K562 (cell line): ENCODE measurements around the gene PLXDC1. TPM values are rescaled to one million over a fixed set of nuclear protein-coding genes. Genes with fewer than 3 reads are reported as not detected.

Source experiments
- C11orf30 ChIP-seq: fragments of 450-650 bp; IDR thresholded peaks from 2 replicates; pipeline ENCODE4 v1.6.1; 2016; ENCODE audit warnings: low read depth, mild to moderate bottlenecking
- CREM ChIP-seq: IDR thresholded peaks from 2 replicates; pipeline ENCODE4 v1.6.1; 2014; ENCODE audit warnings: antibody characterized with exemption, low read depth
- ETS2 ChIP-seq: IDR thresholded peaks from 2 replicates; pipeline ENCODE4 v1.6.1; 2016; ENCODE audit warnings: borderline replicate concordance, missing genetic modification characterization, mild to moderate bottlenecking, moderate library complexity, missing compliant biosample characterization; ENCODE audit not compliant: poor library complexity, severe bottlenecking
- EZH2 ChIP-seq: IDR thresholded peaks from 2 replicates; pipeline ENCODE4 v1.6.1; 2012; ENCODE audit warnings: low read depth, mild to moderate bottlenecking, inconsistent platforms, low read length, borderline replicate concordance
- FOXA1 ChIP-seq: fragments of 450-650 bp; IDR thresholded peaks from 2 replicates; pipeline ENCODE4 v1.6.1; 2016; ENCODE audit warnings: mild to moderate bottlenecking, borderline replicate concordance
- JUND ChIP-seq, 2 experiments: IDR thresholded peaks; 2 replicates in 1 of 2; 3 replicates in 1 of 2; pipeline ENCODE4 v1.6.1; 2011; ENCODE audit warnings: borderline replicate concordance in 2 of 2, low read depth in 2 of 2, low read length in 2 of 2, improper control_type of control experiment in 1 of 2, missing biosample characterization in 1 of 2, missing genetic modification characterization in 1 of 2, missing genetic modification reagents in 1 of 2
- KAT2B ChIP-seq: IDR thresholded peaks from one replicate; pipeline ENCODE4 v1.6.1; 2012; ENCODE audit warnings: low read depth, mild to moderate bottlenecking, control low read depth, inconsistent platforms, low read length, moderate library complexity
- KAT7 ChIP-seq: sonication (generic); formaldehyde crosslinking; IDR thresholded peaks from 2 replicates; pipeline ENCODE4 v1.8.0; 2022; ENCODE audit warnings: missing genetic modification reagents, mild to moderate bottlenecking, borderline replicate concordance
- L3MBTL2 ChIP-seq: fragments of 450-650 bp; IDR thresholded peaks from 2 replicates; pipeline ENCODE4 v1.6.1; 2016; ENCODE audit warnings: mild to moderate bottlenecking, moderate library complexity
- LEF1 ChIP-seq: fragments of 450-650 bp; IDR thresholded peaks from 2 replicates; pipeline ENCODE4 v1.6.1; 2016; ENCODE audit warnings: mild to moderate bottlenecking
- MBD2 ChIP-seq: sonication (generic); IDR thresholded peaks from 2 replicates; pipeline ENCODE4 v1.6.1; 2016; ENCODE audit warnings: low read depth, borderline replicate concordance
- MEIS2 ChIP-seq: fragments of 450-650 bp; IDR thresholded peaks from 2 replicates; pipeline ENCODE4 v1.6.1; 2014; ENCODE audit warnings: mild to moderate bottlenecking; ENCODE audit not compliant: partially characterized antibody
- NR3C1 ChIP-seq: sonication (generic); formaldehyde crosslinking; IDR thresholded peaks from 2 replicates; pipeline ENCODE4 v1.8.1; 2022; ENCODE audit warnings: missing genetic modification reagents
- PHF21A ChIP-seq: fragments of 450-650 bp; IDR thresholded peaks from 2 replicates; pipeline ENCODE4 v1.6.1; 2017; ENCODE audit warnings: low read depth, borderline replicate concordance
- POLR3A ChIP-seq: IDR thresholded peaks from 2 replicates; pipeline ENCODE4 v1.6.1; 2011; ENCODE audit warnings: borderline replicate concordance, mild to moderate bottlenecking, moderate library complexity; ENCODE audit not compliant: insufficient read length, insufficient read depth; ENCODE audit errors: extremely low read depth
- RUNX1 ChIP-seq: sonication (generic); IDR thresholded peaks from 2 replicates; pipeline ENCODE4 v1.6.1; 2016; ENCODE audit warnings: antibody characterized with exemption, low read depth
- SMAD3 ChIP-seq: fragments of 450-650 bp; formaldehyde crosslinking; conservative IDR thresholded peaks from 2 replicates; pipeline ENCODE4 v1.4.0; 2020; ENCODE audit warnings: mild to moderate bottlenecking
- SPI1 ChIP-seq: IDR thresholded peaks from 2 replicates; pipeline ENCODE4 v1.6.1; 2011; ENCODE audit warnings: low read depth, low read length, control low read depth, borderline replicate concordance
- TARDBP ChIP-seq: fragments of 450-650 bp; IDR thresholded peaks from 2 replicates; pipeline ENCODE4 v1.6.1; 2016
- TSC22D4 ChIP-seq: fragments of 450-650 bp; IDR thresholded peaks from 2 replicates; pipeline ENCODE4 v1.6.1; 2016; ENCODE audit warnings: missing genetic modification characterization, missing biosample characterization, control low read depth
- YY1 ChIP-seq, 3 experiments: IDR thresholded peaks; 2 replicates each; pipeline ENCODE4 v1.6.1; 2011; ENCODE audit warnings: low read length in 2 of 3, mild to moderate bottlenecking in 2 of 3, moderate library complexity in 2 of 3, borderline replicate concordance in 1 of 3, control low read depth in 1 of 3, low read depth in 1 of 3; ENCODE audit not compliant: insufficient read depth in 3 of 3, insufficient replicate concordance in 2 of 3, control insufficient read depth in 1 of 3, insufficient read length in 1 of 3; ENCODE audit errors: extremely low read depth in 1 of 3
- ZFX ChIP-seq: sonication (generic); formaldehyde crosslinking; IDR thresholded peaks from 2 replicates; pipeline ENCODE4 v1.8.0; 2022; ENCODE audit warnings: mild to moderate bottlenecking, missing genetic modification reagents, moderate library complexity
- ZNF282 ChIP-seq: sonication (generic); formaldehyde crosslinking; IDR thresholded peaks from 2 replicates; pipeline ENCODE4 v1.8.1; 2023; ENCODE audit warnings: missing genetic modification reagents
- polyA plus RNA-seq, 8 experiments: library from polyadenylated mRNA; depleted of rRNA in 4 of 8; stranded (reverse) in 5 of 8; unstranded in 3 of 8; fragments of >200 nt; fragmentation: Nextera tagmentation in 2 of 8; fragmentation: Illumina TruSeq in 1 of 8; extraction: Ambion mirVana in 2 of 8; extraction: Trizol in 1 of 8; gene quantifications; 2 replicates each; pipeline versions ENCODE4 v1.2.1 to v1.2.3, GENCODE V29; 2011 to 2014; ENCODE audit warnings: inconsistent platforms in 1 of 8, missing spikeins in 1 of 8
- total RNA-seq, 7 experiments: library from RNA; depleted of rRNA in 6 of 7; stranded (reverse); fragments of >200 nt in 6 of 7; fragmentation: Illumina TruSeq in 2 of 7; extraction: Trizol in 2 of 7; gene quantifications; 2 replicates each; pipeline versions ENCODE4 v1.2.1 to v1.2.3, GENCODE V29; 2011 to 2021; ENCODE audit warnings: low replicate concordance in 1 of 7
- TF ChIP-seq, protein P1 (sequence below): fragments of 200-800 bp; sonication (Bioruptor generic); IDR thresholded peaks from 2 replicates; pipeline ENCODE4 v1.6.1; 2017; ENCODE audit warnings: missing genetic modification characterization, missing compliant biosample characterization
- TF ChIP-seq, protein P2 (sequence below): sonication (generic); formaldehyde crosslinking; IDR thresholded peaks from 2 replicates; pipeline ENCODE4 v1.8.1; 2022; ENCODE audit warnings: missing genetic modification reagents
- TF ChIP-seq, protein P3 (sequence below): sonication (generic); IDR thresholded peaks from 2 replicates; pipeline ENCODE4 v1.6.1; 2016

The PLXDC1 gene
- total and polyA plus RNA-seq, 9 of the 15 experiments (the other 6 are each of a cell fraction or from before 2014, with no cell fraction given) = not detected

DNA sequence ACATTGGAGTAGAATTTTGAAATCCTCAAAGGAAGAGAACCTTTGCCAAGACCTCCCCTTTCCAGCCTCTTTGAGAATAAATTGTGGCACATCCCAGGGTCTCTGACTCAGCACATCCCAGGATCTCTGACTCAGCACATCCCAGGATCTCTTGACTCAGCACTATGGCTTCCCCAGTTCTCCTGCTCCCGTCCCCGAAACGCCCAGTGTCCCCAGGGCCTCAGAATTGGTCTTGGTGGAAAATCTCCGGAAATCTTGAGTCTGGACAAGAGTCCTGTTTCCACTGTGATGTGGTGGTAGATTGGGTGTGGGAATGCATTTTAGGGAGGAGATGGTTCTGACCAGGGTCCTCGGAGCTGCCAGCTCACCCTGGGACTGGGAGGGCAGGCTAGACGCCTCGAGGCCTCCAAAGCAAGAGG lies 19.2 kb downstream of the PLXDC1 start (continued):
- TF ChIP-seq ETS2 (tag) = no peak
- TF ChIP-seq, protein P1, sequence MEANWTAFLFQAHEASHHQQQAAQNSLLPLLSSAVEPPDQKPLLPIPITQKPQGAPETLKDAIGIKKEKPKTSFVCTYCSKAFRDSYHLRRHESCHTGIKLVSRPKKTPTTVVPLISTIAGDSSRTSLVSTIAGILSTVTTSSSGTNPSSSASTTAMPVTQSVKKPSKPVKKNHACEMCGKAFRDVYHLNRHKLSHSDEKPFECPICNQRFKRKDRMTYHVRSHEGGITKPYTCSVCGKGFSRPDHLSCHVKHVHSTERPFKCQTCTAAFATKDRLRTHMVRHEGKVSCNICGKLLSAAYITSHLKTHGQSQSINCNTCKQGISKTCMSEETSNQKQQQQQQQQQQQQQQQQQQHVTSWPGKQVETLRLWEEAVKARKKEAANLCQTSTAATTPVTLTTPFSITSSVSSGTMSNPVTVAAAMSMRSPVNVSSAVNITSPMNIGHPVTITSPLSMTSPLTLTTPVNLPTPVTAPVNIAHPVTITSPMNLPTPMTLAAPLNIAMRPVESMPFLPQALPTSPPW (CRISPR knock-in tag) = no peak
- no peak for TF ChIP-seq MEIS2
- no peak for TF ChIP-seq YY1 (IDR thresholded peaks at IDR 0.05; ENCODE audit: borderline replicate concordance in 1 of 3, control insufficient read depth in 1 of 3, extremely low read depth in 1 of 3, insufficient read depth in 3 of 3, insufficient read length in 1 of 3, insufficient replicate concordance in 2 of 3, low read depth in 1 of 3, low read length in 2 of 3)
- TF ChIP-seq L3MBTL2 = no peak
- no peak for TF ChIP-seq KAT2B
- TF ChIP-seq CREM = no peak
- no peak for TF ChIP-seq KAT7 (CRISPR knock-in tag)
- no peak for TF ChIP-seq MBD2
- no peak for TF ChIP-seq LEF1
- no peak for TF ChIP-seq PHF21A
- no peak for TF ChIP-seq ZNF282 (CRISPR knock-in tag)
- TF ChIP-seq TARDBP = no peak
- no peak for TF ChIP-seq FOXA1
- TF ChIP-seq, protein P2, sequence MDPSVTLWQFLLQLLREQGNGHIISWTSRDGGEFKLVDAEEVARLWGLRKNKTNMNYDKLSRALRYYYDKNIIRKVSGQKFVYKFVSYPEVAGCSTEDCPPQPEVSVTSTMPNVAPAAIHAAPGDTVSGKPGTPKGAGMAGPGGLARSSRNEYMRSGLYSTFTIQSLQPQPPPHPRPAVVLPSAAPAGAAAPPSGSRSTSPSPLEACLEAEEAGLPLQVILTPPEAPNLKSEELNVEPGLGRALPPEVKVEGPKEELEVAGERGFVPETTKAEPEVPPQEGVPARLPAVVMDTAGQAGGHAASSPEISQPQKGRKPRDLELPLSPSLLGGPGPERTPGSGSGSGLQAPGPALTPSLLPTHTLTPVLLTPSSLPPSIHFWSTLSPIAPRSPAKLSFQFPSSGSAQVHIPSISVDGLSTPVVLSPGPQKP (CRISPR knock-in tag) = no peak
- TF ChIP-seq JUND (IDR thresholded peaks at IDR 0.05; ENCODE audit: borderline replicate concordance, low read depth, low read length) = peak; percentile 32; the same call in 1 of the 2 replicates
- peak; percentile 15; the same call in 1 of the 3 replicates for TF ChIP-seq JUND (tag; IDR thresholded peaks at IDR 0.05; ENCODE audit: borderline replicate concordance, low read depth, low read length)
- no peak for TF ChIP-seq ZFX (CRISPR knock-in tag)
- TF ChIP-seq TSC22D4 (tag) = no peak
- no peak for TF ChIP-seq SMAD3 (CRISPR knock-in tag)
- peak; percentile 99 for TF ChIP-seq C11orf30
- no peak for TF ChIP-seq EZH2
- TF ChIP-seq, protein P3, sequence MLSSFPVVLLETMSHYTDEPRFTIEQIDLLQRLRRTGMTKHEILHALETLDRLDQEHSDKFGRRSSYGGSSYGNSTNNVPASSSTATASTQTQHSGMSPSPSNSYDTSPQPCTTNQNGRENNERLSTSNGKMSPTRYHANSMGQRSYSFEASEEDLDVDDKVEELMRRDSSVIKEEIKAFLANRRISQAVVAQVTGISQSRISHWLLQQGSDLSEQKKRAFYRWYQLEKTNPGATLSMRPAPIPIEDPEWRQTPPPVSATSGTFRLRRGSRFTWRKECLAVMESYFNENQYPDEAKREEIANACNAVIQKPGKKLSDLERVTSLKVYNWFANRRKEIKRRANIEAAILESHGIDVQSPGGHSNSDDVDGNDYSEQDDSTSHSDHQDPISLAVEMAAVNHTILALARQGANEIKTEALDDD = no peak
- TF ChIP-seq NR3C1 (CRISPR knock-in tag) = no peak
- no peak for TF ChIP-seq SPI1
- TF ChIP-seq RUNX1 = no peak
- TF ChIP-seq POLR3A = no peak
